ENCODE measurements around the gene RAB44.

Gene RAB44

GRCh38 chr6:36765594-36766398 is 68.2 kb downstream of the RAB44 start:
- Histone ChIP-seq H3K23ac (ENCODE audit: low read length in 2 of 2) (no peak overlapping the region), H3K14ac (ENCODE audit: low read length in 2 of 2) (no peak overlapping the region), H3K4me3 (ENCODE audit: insufficient read depth in 1 of 2, low read depth in 1 of 2, low read length in 2 of 2) (no peak overlapping the region), H2BK120ac (ENCODE audit: low read depth, low read length) (no peak overlapping the region), H3K36me3 (ENCODE audit: control insufficient read depth in 1 of 2, insufficient read depth in 2 of 2, low read depth in 1 of 2, low read length in 2 of 2) (no peaks in the 10 kb centered on the region), H2AFZ (ENCODE audit: low read depth, low read length) (no peak overlapping the region), H3K27ac (ENCODE audit: low read length, poor library complexity, severe bottlenecking) (no peak overlapping the region), H4K91ac (ENCODE audit: low read length) (no peak overlapping the region), H2BK5ac (ENCODE audit: low read depth, low read length, poor library complexity, severe bottlenecking) (no peak overlapping the region), H4K8ac (ENCODE audit: low read length) (no peak overlapping the region), H3K18ac (ENCODE audit: low read depth in 1 of 2, low read length in 2 of 2) (no peak overlapping the region), H3K4ac (ENCODE audit: low read depth in 1 of 2, low read length in 2 of 2) (no peak overlapping the region), H2AK5ac (ENCODE audit: low read length, severe bottlenecking) (no peak overlapping the region), H3K4me2 (ENCODE audit: low read length, poor library complexity, severe bottlenecking) (no peak overlapping the region), H3K9me3 (ENCODE audit: control insufficient read depth, low read length) (no peaks in the 10 kb centered on the region), H2BK12ac (ENCODE audit: low read length in 2 of 2) (no peak overlapping the region), H2BK15ac (ENCODE audit: low read depth, poor library complexity, severe bottlenecking) (no peak overlapping the region), H3K9ac (ENCODE audit: low read length) (no peak overlapping the region), H3K4me1 (ENCODE audit: control insufficient read depth, insufficient read depth, low read depth, low read length) (peaks cover 10% of the 10 kb centered on the region), H3K79me1 (replicated peaks; ENCODE audit: low read length, poor library complexity, severe bottlenecking) (no peaks in the 10 kb centered on the region), H3K27me3 (ENCODE audit: control insufficient read depth in 1 of 2, insufficient read depth in 1 of 2, low read length in 2 of 2) (peaks cover 5 to 30% of the 10 kb centered on the region in 2 experiments)
- 38% methylated on average over 17 of the region's 17 CpGs for WGBS
- DNase-seq: peak; percentile 84

GRCh38 chr6:36766399-36766945 is 68.8 kb downstream of the RAB44 start:
- no peak overlapping the region for H2BK120ac ChIP-seq (ENCODE audit: low read depth, low read length)
- 88% methylated on average over 4 of the region's 10 CpGs for WGBS
- no peak overlapping the region for H2AFZ ChIP-seq (ENCODE audit: low read depth, low read length)
- no peak overlapping the region for H4K8ac ChIP-seq (ENCODE audit: low read length)
- no peak overlapping the region for H3K23ac ChIP-seq (ENCODE audit: low read length in 2 of 2)
- H3K4me3 ChIP-seq (ENCODE audit: insufficient read depth in 1 of 2, low read depth in 1 of 2, low read length in 2 of 2): no peak overlapping the region
- H3K9ac ChIP-seq (ENCODE audit: low read length): no peak overlapping the region
- no peak overlapping the region for H3K4ac ChIP-seq (ENCODE audit: low read depth in 1 of 2, low read length in 2 of 2)
- no peak overlapping the region for H2BK15ac ChIP-seq (ENCODE audit: low read depth, poor library complexity, severe bottlenecking)
- H3K4me1 ChIP-seq (ENCODE audit: control insufficient read depth, insufficient read depth, low read depth, low read length): peaks cover 10% of the 10 kb centered on the region
- no peak for DNase-seq
- H2BK12ac ChIP-seq (ENCODE audit: low read length in 2 of 2): no peak overlapping the region
- no peak overlapping the region for H2BK5ac ChIP-seq (ENCODE audit: low read depth, low read length, poor library complexity, severe bottlenecking)
- no peak overlapping the region for H3K27ac ChIP-seq (ENCODE audit: low read length, poor library complexity, severe bottlenecking)
- H3K18ac ChIP-seq (ENCODE audit: low read depth in 1 of 2, low read length in 2 of 2): no peak overlapping the region
- H3K14ac ChIP-seq (ENCODE audit: low read length in 2 of 2): no peak overlapping the region
- H4K91ac ChIP-seq (ENCODE audit: low read length): no peak overlapping the region
- no peak overlapping the region for H2AK5ac ChIP-seq (ENCODE audit: low read length, severe bottlenecking)
- H3K4me2 ChIP-seq (ENCODE audit: low read length, poor library complexity, severe bottlenecking): no peak overlapping the region
- H3K9me3 ChIP-seq (ENCODE audit: control insufficient read depth, low read length): no peaks in the 10 kb centered on the region
- H3K27me3 ChIP-seq (ENCODE audit: control insufficient read depth in 1 of 2, insufficient read depth in 1 of 2, low read length in 2 of 2): peaks cover 5 to 23% of the 10 kb centered on the region in 2 experiments
- H3K79me1 ChIP-seq (replicated peaks; ENCODE audit: low read length, poor library complexity, severe bottlenecking): no peaks in the 10 kb centered on the region
- no peaks in the 10 kb centered on the region for H3K36me3 ChIP-seq (ENCODE audit: control insufficient read depth in 1 of 2, insufficient read depth in 2 of 2, low read depth in 1 of 2, low read length in 2 of 2)

- peak overlapping the region in 1 of 2 experiments; percentile 58 for H3K14ac ChIP-seq (ENCODE audit: low read length in 2 of 2)
- H2AFZ ChIP-seq (ENCODE audit: low read depth, low read length): peak overlapping the region; percentile 73
- no peak overlapping the region for H2BK15ac ChIP-seq (ENCODE audit: low read depth, poor library complexity, severe bottlenecking)
- WGBS: 57% methylated on average over 7 of the region's 7 CpGs
- no peak overlapping the region for H3K23ac ChIP-seq (ENCODE audit: low read length in 2 of 2)
- H2BK120ac ChIP-seq (ENCODE audit: low read depth, low read length): no peak overlapping the region
- no peaks in the 10 kb centered on the region for H3K9me3 ChIP-seq (ENCODE audit: control insufficient read depth, low read length)
- no peak overlapping the region for H3K27ac ChIP-seq (ENCODE audit: low read length, poor library complexity, severe bottlenecking)
- peak; percentile 39 for DNase-seq
- H4K91ac ChIP-seq (ENCODE audit: low read length): peak overlapping the region; percentile 63
- peak overlapping the region in 1 of 2 experiments; percentile 20 for H3K4ac ChIP-seq (ENCODE audit: low read depth in 1 of 2, low read length in 2 of 2)
- no peak overlapping the region for H2BK5ac ChIP-seq (ENCODE audit: low read depth, low read length, poor library complexity, severe bottlenecking)
- no peak overlapping the region for H3K4me2 ChIP-seq (ENCODE audit: low read length, poor library complexity, severe bottlenecking)
- H3K18ac ChIP-seq (ENCODE audit: low read depth in 1 of 2, low read length in 2 of 2): peak overlapping the region in 1 of 2 experiments; percentile 37
- peaks cover 10% of the 10 kb centered on the region for H3K4me1 ChIP-seq (ENCODE audit: control insufficient read depth, insufficient read depth, low read depth, low read length)
- H2AK5ac ChIP-seq (ENCODE audit: low read length, severe bottlenecking): no peak overlapping the region
- no peaks in the 10 kb centered on the region for H3K79me1 ChIP-seq (replicated peaks; ENCODE audit: low read length, poor library complexity, severe bottlenecking)
- H3K27me3 ChIP-seq (ENCODE audit: control insufficient read depth in 1 of 2, insufficient read depth in 1 of 2, low read length in 2 of 2): peaks cover 0 to 9% of the 10 kb centered on the region in 2 experiments
- no peak overlapping the region for H3K9ac ChIP-seq (ENCODE audit: low read length)
- peak overlapping the region in 1 of 2 experiments; percentile 79 for H2BK12ac ChIP-seq (ENCODE audit: low read length in 2 of 2)
- H3K4me3 ChIP-seq (ENCODE audit: insufficient read depth in 1 of 2, low read depth in 1 of 2, low read length in 2 of 2): no peak overlapping the region
- H3K36me3 ChIP-seq (ENCODE audit: control insufficient read depth in 1 of 2, insufficient read depth in 2 of 2, low read depth in 1 of 2, low read length in 2 of 2): no peaks in the 10 kb centered on the region
- H4K8ac ChIP-seq (ENCODE audit: low read length): peak overlapping the region; percentile 83
Measured at GRCh38 chr6:36769183-36769675, 71.6 kb downstream of the RAB44 start.

Measured in mesenchymal stem cell (in vitro differentiated cells and primary cell).